Thyroid gland (tissue), 4 donors: Measurements from ENCODE around the gene ADGRG6. TPM values are rescaled to one million over a fixed set of nuclear protein-coding genes. Genes with fewer than 3 reads are reported as not detected.

Experiments used
- DNase-seq, 2 donors: peaks; one replicate each; pipeline ENCODE4 v3.0.0-alpha.2; 2019
- H3K27ac ChIP-seq, 3 donors: fragments of 200-600 bp; sonication (generic); 1 replicate in 2 of 3; 2 replicates in 1 of 3; pipeline ENCODE4 v1.5.1; 2016 to 2019; ENCODE audit warnings: mild to moderate bottlenecking in 1 of 3, moderate library complexity in 1 of 3
- H3K27me3 ChIP-seq: fragments of 200-600 bp; sonication (generic); one replicate; pipeline ENCODE4 v1.5.1; 2019
- H3K36me3 ChIP-seq, 2 donors: fragments of 200-600 bp; sonication (generic); one replicate each; pipeline ENCODE4 v1.5.1; 2016 to 2019
- H3K4me1 ChIP-seq, 2 donors: fragments of 200-600 bp; sonication (generic); one replicate each; pipeline ENCODE4 v1.5.1; 2017 to 2019
- H3K4me3 ChIP-seq, 3 donors: fragments of 200-600 bp; sonication (generic); replicated peaks in 1 of 3; 1 replicate in 2 of 3; 2 replicates in 1 of 3; pipeline ENCODE4 v1.5.1; 2016; ENCODE audit warnings: mild to moderate bottlenecking in 1 of 3
- H3K9me3 ChIP-seq: fragments of 200-600 bp; sonication (generic); one replicate; pipeline ENCODE4 v1.5.1; 2017
- CTCF ChIP-seq, 6 experiments: fragments of 200-600 bp in 3 of 6; fragments of 450-650 bp in 3 of 6; sonication (generic) in 3 of 6; IDR thresholded peaks; one replicate each; pipeline ENCODE4 v1.5.1; 2016 to 2019; ENCODE audit warnings: antibody characterized with exemption in 6 of 6, mild to moderate bottlenecking in 2 of 6, inconsistent platforms in 1 of 6, moderate library complexity in 1 of 6
- POLR2A ChIP-seq, 2 donors: fragments of 450-650 bp; IDR thresholded peaks; one replicate each; pipeline ENCODE4 v1.6.1; 2017; ENCODE audit warnings: antibody characterized with exemption in 2 of 2, mild to moderate bottlenecking in 2 of 2, moderate library complexity in 1 of 2
- WGBS, 2 donors: methylation state at CpG; one replicate each; pipeline ENCODE4 v1.1.5; 2017; 5-methylcytosine and 5-hydroxymethylcytosine counted together
- intact Hi-C: fragments of 100-400 bp; cut with DNase I; formaldehyde crosslinking; loops from one replicate; pipeline ENCODE4 v1.15.1; 2023
- total RNA-seq, 4 donors: library from RNA; depleted of rRNA; stranded (reverse); fragments of >200 nt; gene quantifications; one replicate each; pipeline ENCODE4 v1.2.3, GENCODE V29; 2016

The ADGRG6 gene
- total RNA-seq, 4 donors from 2014 or later, result 2.9 to 10.5 (median 7.1) TPM

- DNase-seq, result no peak
- Histone ChIP-seq H3K36me3 (no peaks in the 10 kb centered on the region), H3K27me3 (no peaks in the 10 kb centered on the region), H3K4me3 (no peak overlapping the region), H3K9me3 (no peaks in the 10 kb centered on the region), H3K4me1 (no peaks in the 10 kb centered on the region), H3K27ac (no peak overlapping the region)
- 83 to 85% methylated on average over 3 of the region's 3 CpGs for WGBS, 2 donors
- TF ChIP-seq POLR2A (IDR thresholded peaks at IDR 0.05) (no peak), CTCF (IDR thresholded peaks at IDR 0.05) (no peak)
- intact Hi-C loops, result no loop called here
Observed at GRCh38 chr6:142349215-142349823, 47.5 kb downstream of the ADGRG6 start.

DNA sequence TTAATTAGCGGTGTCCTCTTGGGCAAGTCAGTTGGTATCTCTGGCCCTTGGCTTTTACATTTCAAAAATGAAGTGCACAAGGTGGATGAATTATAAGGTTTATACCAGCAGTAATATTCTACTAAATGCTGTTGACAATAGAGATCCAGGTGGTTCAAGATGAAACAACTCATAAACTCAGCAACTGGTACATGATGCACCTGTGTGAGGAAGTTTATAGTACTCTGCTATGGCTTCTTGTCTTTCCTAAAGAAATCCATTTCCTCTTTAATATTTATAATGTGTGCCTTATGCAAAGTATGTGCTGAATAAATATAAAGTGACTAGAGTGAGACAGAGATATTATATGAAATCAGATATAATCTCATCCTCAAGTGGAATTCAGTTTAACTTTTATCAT lies 48.5 kb downstream of the ADGRG6 start:
- no peaks in the 10 kb centered on the region for H3K36me3 ChIP-seq
- no peak for DNase-seq
- no peaks in the 10 kb centered on the region for H3K4me1 ChIP-seq
- no peaks in the 10 kb centered on the region for H3K27me3 ChIP-seq
- 100% methylated on average over 1 of the region's 1 CpG for WGBS, 2 donors
- intact Hi-C loops, result no loop called here
- TF ChIP-seq POLR2A (IDR thresholded peaks at IDR 0.05) (no peak), CTCF (IDR thresholded peaks at IDR 0.05) (no peak)
- H3K27ac ChIP-seq, result no peak overlapping the region
- H3K4me3 ChIP-seq, result no peak overlapping the region
- no peaks in the 10 kb centered on the region for H3K9me3 ChIP-seq

GRCh38 chr6:142353690-142354089 lies 51.9 kb downstream of the ADGRG6 start:
- no peak overlapping the region for H3K4me3 ChIP-seq
- no peaks in the 10 kb centered on the region for H3K36me3 ChIP-seq
- 78% methylated on average over 2 of the region's 2 CpGs for WGBS, 2 donors
- no peak overlapping the region for H3K27ac ChIP-seq
- no peak for DNase-seq
- H3K4me1 ChIP-seq, result no peaks in the 10 kb centered on the region
- intact Hi-C loops, result no loop called here
- no peaks in the 10 kb centered on the region for H3K27me3 ChIP-seq
- no peaks in the 10 kb centered on the region for H3K9me3 ChIP-seq
- TF ChIP-seq POLR2A (IDR thresholded peaks at IDR 0.05) (no peak), CTCF (IDR thresholded peaks at IDR 0.05) (no peak)

DNA sequence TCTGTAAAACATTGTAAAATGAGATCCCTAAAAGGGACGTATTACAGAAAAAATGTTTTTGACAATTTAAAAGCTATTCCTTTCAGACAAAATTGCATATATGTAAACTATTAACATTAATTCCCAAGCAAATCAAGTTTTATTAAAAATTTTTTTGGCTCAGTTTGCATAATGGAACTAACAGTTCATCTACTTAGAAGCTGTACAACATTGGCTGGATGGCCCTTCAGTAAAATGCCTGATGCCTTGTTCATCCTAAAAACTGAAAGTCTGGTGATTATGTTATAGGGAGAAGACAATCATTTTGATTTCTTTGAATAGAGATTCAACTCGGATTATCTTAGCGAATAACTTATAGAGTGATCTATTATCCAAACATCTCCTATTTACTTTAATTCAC lies 52.8 kb downstream of the ADGRG6 start:
- no peaks in the 10 kb centered on the region for H3K36me3 ChIP-seq
- H3K4me3 ChIP-seq, result no peak overlapping the region
- H3K27me3 ChIP-seq, result no peaks in the 10 kb centered on the region
- no peak overlapping the region for H3K27ac ChIP-seq
- no peaks in the 10 kb centered on the region for H3K9me3 ChIP-seq
- TF ChIP-seq CTCF (IDR thresholded peaks at IDR 0.05), result no peak
- no peak for TF ChIP-seq POLR2A (IDR thresholded peaks at IDR 0.05)
- DNase-seq, result no peak
- intact Hi-C loops, result no loop called here
- no peaks in the 10 kb centered on the region for H3K4me1 ChIP-seq
- 94 to 96% methylated on average over 3 of the region's 3 CpGs for WGBS, 2 donors

DNA sequence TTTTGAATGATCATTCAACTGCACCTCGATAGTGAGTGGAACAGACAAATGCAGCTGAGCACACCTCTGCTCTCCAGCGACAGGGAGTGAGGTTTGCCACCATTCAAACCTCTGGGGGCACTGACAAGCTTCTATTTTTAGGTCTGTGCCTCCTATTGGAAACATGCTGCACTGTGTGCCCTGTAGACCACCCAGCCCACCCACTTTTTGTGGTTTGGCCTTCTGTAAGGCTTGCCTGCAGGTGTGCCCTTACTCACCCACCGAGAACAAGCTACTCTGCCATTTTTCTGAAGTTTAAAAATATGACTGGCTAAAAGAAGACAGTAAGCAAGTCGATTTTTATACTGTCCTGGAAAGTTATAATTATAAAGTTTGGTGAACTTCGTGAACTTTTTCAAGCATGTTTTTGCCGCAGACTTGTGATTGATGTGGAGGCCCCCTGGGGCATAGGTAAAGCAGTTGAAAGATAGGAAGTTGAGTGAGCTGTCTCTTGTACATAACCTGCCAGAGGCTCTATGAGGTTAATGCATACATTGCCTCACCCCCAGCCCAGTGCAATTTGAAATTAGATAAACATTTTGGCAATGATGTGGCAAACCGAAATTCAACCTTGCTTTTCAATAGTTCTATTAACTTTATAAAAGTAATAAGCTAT lies 53.8 kb downstream of the ADGRG6 start:
- H3K9me3 ChIP-seq, result no peaks in the 10 kb centered on the region
- intact Hi-C loops, result no loop called here
- H3K27ac ChIP-seq, result no peak overlapping the region
- no peak for TF ChIP-seq CTCF (IDR thresholded peaks at IDR 0.05)
- no peak for TF ChIP-seq POLR2A (IDR thresholded peaks at IDR 0.05)
- H3K27me3 ChIP-seq, result no peaks in the 10 kb centered on the region
- DNase-seq, result no peak
- H3K4me1 ChIP-seq, result no peaks in the 10 kb centered on the region
- H3K4me3 ChIP-seq, result no peak overlapping the region
- WGBS, 2 donors, result 73 to 77% methylated on average over 7 of the region's 7 CpGs
- H3K36me3 ChIP-seq, result no peaks in the 10 kb centered on the region
